Activated CD8-positive, alpha-beta memory T cell treated with anti-CD3 and anti-CD28 coated beads, Interleukin-2, amount 10 ng/mL, durations not matched to agents 7 days and 5 days (primary cell): ENCODE measurements around the gene APP. TPM values are rescaled to one million over a fixed set of nuclear protein-coding genes. Genes with fewer than 3 reads are reported as not detected.

Experiments used
- ATAC-seq: fragments of 150-1000 bp; cut with Tn5 transposase; one replicate; pipeline ENCODE4 v1.10.0; 2021; ENCODE audit warnings: moderate library complexity
- CTCF ChIA-PET: fragments of 350-600 bp; sonication (Branson Sonifier 250); formaldehyde crosslinking; loops from one replicate; lab custom pipeline; 2021; ENCODE audit warnings: antibody characterized with exemption; lab: Charles Lee
- DNase-seq: peaks from one replicate; pipeline ENCODE4 v3.0.0-alpha.2; 2020
- H3K27ac Mint-ChIP-seq: one replicate; pipeline ENCODE4 v1.8.0; 2021; ENCODE audit warnings: mild to moderate bottlenecking, mixed read lengths
- H3K27me3 Mint-ChIP-seq: one replicate; pipeline ENCODE4 v1.8.0; 2021; ENCODE audit warnings: mixed read lengths
- H3K36me3 Mint-ChIP-seq: one replicate; pipeline ENCODE4 v1.8.0; 2021; ENCODE audit warnings: mild to moderate bottlenecking, mixed read lengths
- H3K4me1 Mint-ChIP-seq: one replicate; pipeline ENCODE4 v1.8.0; 2021; ENCODE audit warnings: mixed read lengths
- H3K4me3 Mint-ChIP-seq: one replicate; pipeline ENCODE4 v1.8.0; 2021; ENCODE audit warnings: mild to moderate bottlenecking, moderate library complexity, mixed read lengths
- H3K9me3 Mint-ChIP-seq: one replicate; pipeline ENCODE4 v1.8.0; 2022; ENCODE audit warnings: low read depth, mixed read lengths
- total RNA-seq, 2 experiments: library from RNA; stranded (reverse); gene quantifications; one replicate each; pipeline ENCODE4 v1.2.3, GENCODE V29; 2021

Gene APP
- total RNA-seq, 2 experiments from 2014 or later = 11.2 to 25.1 TPM

- Mint-ChIP-seq H3K9me3 (no peaks in the 10 kb centered on the region), H3K27me3 (no peaks in the 10 kb centered on the region), H3K27ac (no peak overlapping the region), H3K4me3 (no peak overlapping the region), H3K4me1 (no peaks in the 10 kb centered on the region), H3K36me3 (peaks cover 1% of the 10 kb centered on the region)
- CTCF ChIA-PET = interaction anchor here (0.7 kb wide), 1 partner anchor 41 kb away, joined by 3 read pairs; no protein-coding TSS in a partner anchor
- ATAC-seq (no peak), DNase-seq (no peak)
Observed at GRCh38 chr21:26130249-26130881, 40.2 kb downstream of the APP start.

DNA sequence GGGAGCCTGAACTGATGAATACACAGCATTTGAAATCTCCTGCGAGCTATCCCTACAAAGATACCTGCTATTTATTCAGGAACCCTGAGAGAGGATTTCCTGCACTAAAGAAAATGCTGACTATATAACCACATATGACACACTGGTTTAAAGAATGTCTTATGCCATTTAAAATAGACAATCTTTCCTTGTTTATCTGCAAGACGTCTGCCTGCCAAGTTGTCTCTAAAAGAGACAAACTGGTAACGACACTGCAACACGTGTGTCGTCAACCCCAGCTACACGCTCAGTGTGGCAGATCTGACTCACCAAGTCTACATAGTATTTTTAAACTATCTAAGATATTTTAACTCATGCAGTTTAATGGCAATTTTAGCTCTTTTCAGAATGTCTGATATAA is 42.7 kb downstream of the APP start:
- CTCF ChIA-PET = interaction anchor here (0.6 kb wide), 1 partner anchor 31 kb away, joined by 3 read pairs; no protein-coding TSS in a partner anchor
- DNase-seq (no peak), ATAC-seq (no peak)
- peaks cover 1% of the 10 kb centered on the region for H3K36me3 Mint-ChIP-seq
- no peaks in the 10 kb centered on the region for H3K27me3 Mint-ChIP-seq
- H3K9me3 Mint-ChIP-seq = no peaks in the 10 kb centered on the region
- H3K4me1 Mint-ChIP-seq = no peaks in the 10 kb centered on the region
- H3K4me3 Mint-ChIP-seq = no peak overlapping the region
- H3K27ac Mint-ChIP-seq = no peak overlapping the region

DNA sequence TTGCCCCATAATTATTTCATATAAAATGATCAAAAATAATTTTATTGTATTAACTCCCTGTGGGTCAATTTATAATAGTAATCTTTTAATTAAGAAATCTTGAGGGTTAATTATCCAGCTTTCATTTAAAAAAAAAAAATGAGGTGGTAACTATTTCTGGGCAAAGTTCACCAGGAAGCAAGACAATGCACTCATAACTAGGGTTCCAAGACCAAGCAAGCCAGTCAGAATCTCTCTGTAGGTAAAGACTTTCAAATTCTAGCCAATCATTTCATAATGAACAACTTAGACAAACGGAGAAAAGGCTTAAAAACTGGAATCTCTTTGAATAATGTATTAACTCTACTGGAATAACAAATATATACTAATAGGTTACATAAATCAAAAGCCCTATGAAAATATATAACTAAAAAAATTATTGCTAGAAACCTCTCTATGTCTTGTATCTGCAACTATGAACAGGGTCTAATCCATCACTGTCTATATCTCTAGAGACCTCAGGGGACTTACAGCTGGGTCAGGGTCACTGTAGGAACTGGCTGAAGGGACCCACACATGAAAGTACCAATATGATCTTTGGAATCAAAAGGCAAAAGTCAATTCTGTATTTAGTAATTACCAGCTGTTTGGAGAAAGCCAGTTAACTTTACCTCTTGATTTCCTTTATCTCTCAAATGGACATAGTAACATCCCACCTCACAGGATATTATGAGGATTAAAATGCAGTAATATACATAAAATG is 43.3 kb downstream of the APP start:
- H3K4me3 Mint-ChIP-seq = no peak overlapping the region
- peaks cover 1% of the 10 kb centered on the region for H3K36me3 Mint-ChIP-seq
- no peaks in the 10 kb centered on the region for H3K9me3 Mint-ChIP-seq
- ATAC-seq = no peak
- H3K27ac Mint-ChIP-seq = no peak overlapping the region
- CTCF ChIA-PET = interaction anchor here (0.6 kb wide), 1 partner anchor 32 kb away, joined by 3 read pairs; no protein-coding TSS in a partner anchor
- no peaks in the 10 kb centered on the region for H3K27me3 Mint-ChIP-seq
- no peaks in the 10 kb centered on the region for H3K4me1 Mint-ChIP-seq
- no peak for DNase-seq

- Mint-ChIP-seq H3K36me3 (peaks cover 1% of the 10 kb centered on the region), H3K27ac (no peak overlapping the region), H3K4me1 (no peaks in the 10 kb centered on the region), H3K4me3 (no peak overlapping the region), H3K9me3 (no peaks in the 10 kb centered on the region), H3K27me3 (no peaks in the 10 kb centered on the region)
- no peak for ATAC-seq
- CTCF ChIA-PET = no interaction called here
- DNase-seq = no peak
Observed at GRCh38 chr21:26126168-26126553, 44.4 kb downstream of the APP start.

DNA sequence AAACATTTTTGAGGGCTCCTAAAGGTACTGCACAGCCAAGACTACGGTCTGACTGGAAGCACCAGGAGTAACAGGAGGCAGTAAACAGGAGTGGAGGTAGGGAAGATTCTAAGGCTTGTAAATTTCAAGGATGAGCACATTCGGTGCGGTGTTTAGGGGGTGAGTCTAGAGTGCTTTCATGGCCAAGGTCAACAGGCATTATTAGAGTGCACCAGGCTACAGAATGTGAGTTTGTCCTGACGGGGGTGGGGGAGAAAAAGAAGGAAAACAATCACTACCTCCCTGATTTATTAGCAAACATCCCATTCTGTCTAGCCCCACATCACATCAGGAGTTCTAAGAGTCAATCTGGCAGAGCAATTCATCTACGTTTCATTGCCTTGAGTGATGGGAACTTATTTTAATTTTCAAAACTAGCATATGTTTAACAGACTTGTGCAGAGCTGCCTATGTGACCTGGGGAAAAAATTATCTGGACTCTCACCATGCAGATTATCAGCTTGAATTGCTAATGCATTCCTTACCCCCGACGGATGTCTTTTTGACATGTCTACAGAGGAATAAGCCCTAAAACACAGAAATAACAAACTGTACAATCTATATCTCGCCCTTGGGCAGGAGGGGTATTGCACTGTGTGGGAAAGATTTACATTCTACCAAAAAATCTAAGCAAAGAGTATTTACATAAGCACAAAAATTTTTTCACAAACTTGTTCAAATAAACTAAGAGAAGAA is 45.0 kb downstream of the APP start:
- CTCF ChIA-PET = no interaction called here
- Mint-ChIP-seq H3K27me3 (no peaks in the 10 kb centered on the region), H3K4me3 (no peak overlapping the region), H3K4me1 (no peaks in the 10 kb centered on the region), H3K9me3 (no peaks in the 10 kb centered on the region), H3K36me3 (peaks cover 1% of the 10 kb centered on the region), H3K27ac (no peak overlapping the region)
- no peak for DNase-seq
- no peak for ATAC-seq

DNA sequence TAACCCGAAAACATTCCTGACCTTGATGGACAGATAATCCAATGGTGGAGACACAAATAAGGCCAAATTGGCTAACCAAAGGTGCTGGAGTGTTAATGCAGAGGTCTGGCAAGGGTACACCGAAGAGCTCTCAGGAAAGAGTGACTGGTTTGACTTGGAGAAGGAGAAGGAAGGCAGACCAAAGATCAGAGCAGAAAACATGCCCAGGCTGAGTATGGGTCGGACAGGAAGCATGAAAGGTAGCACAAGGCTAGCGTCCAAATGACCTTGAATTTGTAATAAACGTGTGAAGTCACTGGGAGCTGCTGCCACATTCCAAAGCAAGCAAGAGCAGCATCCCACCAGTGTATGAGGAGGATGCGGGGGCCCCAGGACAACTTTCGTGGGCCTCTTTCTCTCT is 45.7 kb downstream of the APP start:
- no peaks in the 10 kb centered on the region for H3K4me1 Mint-ChIP-seq
- CTCF ChIA-PET = no interaction called here
- ATAC-seq = no peak

DNA sequence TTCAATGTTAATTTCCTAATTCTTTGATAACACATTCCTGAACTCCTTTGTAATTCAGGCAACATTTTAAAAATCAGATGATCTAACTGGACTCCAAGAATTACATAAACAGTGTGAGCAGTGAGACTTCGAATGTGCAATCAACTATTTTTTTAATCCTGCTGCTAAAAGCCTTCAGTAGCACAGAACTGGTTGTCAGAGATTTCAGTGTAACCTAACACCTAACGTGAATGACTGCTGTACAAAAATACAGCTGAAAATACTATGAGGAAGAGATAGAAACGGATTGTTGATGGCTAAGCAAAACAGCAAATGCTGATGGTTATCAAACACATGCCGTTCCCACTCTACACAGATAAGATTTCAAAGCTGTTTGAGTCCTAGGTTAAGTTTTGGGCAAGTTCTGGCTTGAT is 46.1 kb downstream of the APP start:
- peaks cover 1% of the 10 kb centered on the region for H3K36me3 Mint-ChIP-seq
- no peaks in the 10 kb centered on the region for H3K4me1 Mint-ChIP-seq
- H3K27ac Mint-ChIP-seq = no peak overlapping the region
- no peak overlapping the region for H3K4me3 Mint-ChIP-seq
- CTCF ChIA-PET = no interaction called here
- no peak for DNase-seq
- ATAC-seq = no peak
- no peaks in the 10 kb centered on the region for H3K9me3 Mint-ChIP-seq
- no peaks in the 10 kb centered on the region for H3K27me3 Mint-ChIP-seq

More for the DNA sequence above, 45.7 kb downstream of the APP start:
- Mint-ChIP-seq H3K4me3 (no peak overlapping the region), H3K36me3 (peaks cover 1% of the 10 kb centered on the region), H3K27ac (no peak overlapping the region), H3K9me3 (no peaks in the 10 kb centered on the region), H3K27me3 (no peaks in the 10 kb centered on the region)
- DNase-seq = no peak

GRCh38 chr21:26123012-26123411 is 47.6 kb downstream of the APP start:
- H3K36me3 Mint-ChIP-seq = no peaks in the 10 kb centered on the region
- H3K9me3 Mint-ChIP-seq = no peaks in the 10 kb centered on the region
- no peaks in the 10 kb centered on the region for H3K27me3 Mint-ChIP-seq
- CTCF ChIA-PET = no interaction called here
- H3K27ac Mint-ChIP-seq = no peak overlapping the region
- DNase-seq (no peak), ATAC-seq (no peak)
- no peak overlapping the region for H3K4me3 Mint-ChIP-seq
- no peaks in the 10 kb centered on the region for H3K4me1 Mint-ChIP-seq

DNA sequence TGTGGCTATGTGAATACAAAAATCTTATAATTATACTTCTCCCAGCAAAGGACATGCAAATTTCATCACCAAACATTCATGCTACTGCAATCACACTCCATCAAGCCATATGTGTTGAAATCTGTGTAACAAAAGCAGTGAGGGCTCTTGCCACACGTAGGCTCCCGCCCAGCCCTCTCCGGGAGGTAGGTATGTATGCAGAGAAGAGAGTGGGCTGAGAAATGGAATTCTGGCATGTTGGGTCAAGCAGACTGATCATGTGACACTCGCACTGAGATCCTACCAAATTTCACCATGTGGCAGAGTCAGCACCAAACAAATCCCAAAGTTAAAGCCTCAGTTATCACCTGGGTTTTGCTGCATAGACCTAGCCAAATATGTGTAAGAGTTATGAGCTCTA is 49.7 kb downstream of the APP start:
- no peaks in the 10 kb centered on the region for H3K4me1 Mint-ChIP-seq
- no peak overlapping the region for H3K4me3 Mint-ChIP-seq
- no peaks in the 10 kb centered on the region for H3K36me3 Mint-ChIP-seq
- no peaks in the 10 kb centered on the region for H3K27me3 Mint-ChIP-seq
- ATAC-seq (no peak), DNase-seq (no peak)
- H3K9me3 Mint-ChIP-seq = no peaks in the 10 kb centered on the region
- CTCF ChIA-PET = no interaction called here
- H3K27ac Mint-ChIP-seq = no peak overlapping the region

- CTCF ChIA-PET = no interaction called here
- no peak overlapping the region for H3K27ac Mint-ChIP-seq
- no peaks in the 10 kb centered on the region for H3K4me1 Mint-ChIP-seq
- no peak overlapping the region for H3K4me3 Mint-ChIP-seq
- ATAC-seq = no peak
- H3K36me3 Mint-ChIP-seq = no peaks in the 10 kb centered on the region
- no peaks in the 10 kb centered on the region for H3K9me3 Mint-ChIP-seq
- no peaks in the 10 kb centered on the region for H3K27me3 Mint-ChIP-seq
- no peak for DNase-seq
Observed at GRCh38 chr21:26119906-26120305, 50.7 kb downstream of the APP start.

DNA sequence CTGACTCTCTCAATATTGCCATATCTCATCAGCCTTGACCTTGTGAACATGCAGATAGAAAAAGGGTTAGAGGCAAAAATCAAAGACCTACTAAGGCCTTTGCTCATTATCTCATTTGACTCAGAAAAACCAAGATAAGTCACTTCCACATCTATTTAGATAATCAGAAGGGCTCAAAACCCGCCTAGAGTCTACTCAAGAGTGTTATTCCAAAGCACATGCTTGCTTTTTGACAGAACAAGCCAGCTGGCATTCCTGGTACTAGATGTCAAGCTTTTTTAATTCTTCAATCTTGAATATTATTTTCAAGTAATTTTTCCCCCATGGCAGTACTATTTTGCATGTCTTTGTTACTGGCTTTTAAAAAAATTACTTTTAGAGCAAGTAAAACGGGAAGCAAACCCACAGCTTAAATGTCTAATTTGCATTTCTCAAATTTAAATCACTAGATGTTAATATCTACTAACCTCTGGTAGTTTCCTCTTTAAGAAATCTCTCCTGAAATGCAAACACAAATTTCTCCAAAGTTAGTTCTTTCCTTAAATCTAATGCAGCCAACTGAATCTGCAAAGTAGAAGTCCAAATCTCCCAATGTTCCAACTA is 51.5 kb downstream of the APP start:
- no peaks in the 10 kb centered on the region for H3K27me3 Mint-ChIP-seq
- H3K4me1 Mint-ChIP-seq = no peaks in the 10 kb centered on the region
- H3K36me3 Mint-ChIP-seq = no peaks in the 10 kb centered on the region
- no peak overlapping the region for H3K4me3 Mint-ChIP-seq
- no peaks in the 10 kb centered on the region for H3K9me3 Mint-ChIP-seq
- ATAC-seq (no peak), DNase-seq (no peak)
- no peak overlapping the region for H3K27ac Mint-ChIP-seq
- CTCF ChIA-PET = no interaction called here

GRCh38 chr21:26117972-26118367 is 52.6 kb downstream of the APP start:
- no peaks in the 10 kb centered on the region for H3K27me3 Mint-ChIP-seq
- H3K9me3 Mint-ChIP-seq = no peaks in the 10 kb centered on the region
- no peaks in the 10 kb centered on the region for H3K36me3 Mint-ChIP-seq
- no peaks in the 10 kb centered on the region for H3K4me1 Mint-ChIP-seq
- no peak for DNase-seq
- H3K4me3 Mint-ChIP-seq = no peak overlapping the region
- no peak overlapping the region for H3K27ac Mint-ChIP-seq
- ATAC-seq = no peak
- CTCF ChIA-PET = interaction anchor here (0.9 kb wide), 1 partner anchor 14 kb away, joined by 3 read pairs; no protein-coding TSS in a partner anchor

- Mint-ChIP-seq H3K4me1 (no peaks in the 10 kb centered on the region), H3K27me3 (no peaks in the 10 kb centered on the region), H3K4me3 (no peak overlapping the region), H3K27ac (no peak overlapping the region), H3K9me3 (no peaks in the 10 kb centered on the region), H3K36me3 (no peaks in the 10 kb centered on the region)
- ATAC-seq (no peak), DNase-seq (no peak)
- CTCF ChIA-PET = interaction anchor here (0.9 kb wide), 1 partner anchor 13 kb away, joined by 3 read pairs; no protein-coding TSS in a partner anchor
Observed at GRCh38 chr21:26117324-26117971, 53.1 kb downstream of the APP start.
